B cell (primary cell): Measurements from ENCODE around the gene ACHE. TPM values are rescaled to one million over a fixed set of nuclear protein-coding genes. Genes with fewer than 3 reads are reported as not detected.

Source experiments
- ATAC-seq: fragments of 200-7000 bp; cut with Tn5 transposase; one replicate; pipeline ENCODE4 v1.10.0; 2021; ENCODE audit warnings: low read depth, mild to moderate bottlenecking, moderate number of reproducible peaks, moderate library complexity
- CTCF ChIA-PET: fragments of 350-600 bp; sonication (Branson Sonifier 250); formaldehyde crosslinking; loops from one replicate; lab custom pipeline; 2021; ENCODE audit warnings: antibody characterized with exemption, inconsistent platforms; lab: Charles Lee
- POLR2A ChIA-PET: fragments of 350-600 bp; sonication (Branson Sonifier 250); formaldehyde crosslinking; loops from one replicate; lab custom pipeline; 2021; ENCODE audit warnings: antibody characterized with exemption; lab: Charles Lee
- DNase-seq: peaks from one replicate; pipeline ENCODE4 v3.0.0; 2013
- H2AFZ ChIP-seq: 2 replicates; pipeline ENCODE4 v1.6.1; 2012; ENCODE audit warnings: mild to moderate bottlenecking, low read depth, low read length; ENCODE audit not compliant: insufficient read depth, poor library complexity, severe bottlenecking
- H3K27ac ChIP-seq, 2 donors: 1 replicate in 1 of 2; 2 replicates in 1 of 2; pipeline ENCODE4 v1.5.1; 2012 to 2013; ENCODE audit warnings: low read length in 2 of 2, mild to moderate bottlenecking in 2 of 2, moderate library complexity in 1 of 2
- H3K27me3 ChIP-seq, 4 experiments: fragments of 200-600 bp in 1 of 4; sonication (generic) in 1 of 4; replicated peaks in 1 of 4; 1 replicate in 2 of 4; 2 replicates in 2 of 4; pipeline versions ENCODE4 v1.6.1 to v1.7.0; 2013 to 2016; ENCODE audit warnings: low read length in 3 of 4, mild to moderate bottlenecking in 2 of 4, mixed read lengths in 1 of 4, moderate library complexity in 1 of 4; ENCODE audit not compliant: insufficient read depth in 4 of 4, control insufficient read depth in 3 of 4; ENCODE audit errors: control extremely low read depth in 1 of 4
- H3K36me3 ChIP-seq, 2 experiments: replicated peaks in 1 of 2; 1 replicate in 1 of 2; 2 replicates in 1 of 2; pipeline versions ENCODE4 v1.6.1 to v1.7.1; 2013; ENCODE audit warnings: low read length in 1 of 2; ENCODE audit not compliant: insufficient read depth in 2 of 2, control insufficient read depth in 1 of 2; ENCODE audit errors: control extremely low read depth in 1 of 2, extremely low read depth in 1 of 2
- H3K4me1 ChIP-seq, 2 donors: fragments of 200-600 bp in 1 of 2; sonication (generic) in 1 of 2; 1 replicate in 1 of 2; 2 replicates in 1 of 2; pipeline versions ENCODE4 v1.5.1 to v1.6.1; 2013 to 2017; ENCODE audit warnings: low read length in 2 of 2; ENCODE audit not compliant: control insufficient read depth in 2 of 2, insufficient read depth in 2 of 2
- H3K4me2 ChIP-seq: replicated peaks from 2 replicates; pipeline ENCODE3; 2012; ENCODE audit warnings: mild to moderate bottlenecking, low read depth, low read length; ENCODE audit not compliant: poor library complexity, severe bottlenecking
- H3K4me3 ChIP-seq, 5 experiments: fragments of 200-600 bp in 1 of 5; sonication (generic) in 1 of 5; 1 replicate in 3 of 5; 2 replicates in 2 of 5; pipeline versions ENCODE4 v1.5.1 to v1.7.0; 2011 to 2016; ENCODE audit warnings: low read length in 4 of 5, mild to moderate bottlenecking in 4 of 5, low read depth in 2 of 5, control low read depth in 1 of 5, moderate library complexity in 1 of 5; ENCODE audit not compliant: insufficient read depth in 1 of 5; ENCODE audit errors: control extremely low read depth in 1 of 5, extremely low read depth in 1 of 5
- H3K79me2 ChIP-seq: fragments of 200-600 bp; sonication (generic); one replicate; pipeline ENCODE4 v1.6.0; 2016; ENCODE audit warnings: low read length; ENCODE audit not compliant: control insufficient read depth, insufficient read depth
- H3K9ac ChIP-seq: fragments of 200-600 bp; sonication (generic); 2 replicates; pipeline ENCODE4 v1.6.1; 2017; ENCODE audit warnings: mild to moderate bottlenecking, low read length, moderate library complexity
- H3K9me3 ChIP-seq, 3 donors: one replicate each; pipeline versions ENCODE4 v1.6.1 to v1.7.1; 2013; ENCODE audit warnings: low read length in 2 of 3; ENCODE audit not compliant: control insufficient read depth in 2 of 3, insufficient read depth in 1 of 3; ENCODE audit errors: control extremely low read depth in 1 of 3
- H4K20me1 ChIP-seq: 2 replicates; pipeline ENCODE4 v1.6.0; 2012; ENCODE audit warnings: mild to moderate bottlenecking, low read length; ENCODE audit not compliant: insufficient read depth, control insufficient read depth, poor library complexity, severe bottlenecking
- H3K27ac Mint-ChIP-seq: one replicate; pipeline ENCODE4 v1.8.0; 2021; ENCODE audit warnings: mixed read lengths
- H3K27me3 Mint-ChIP-seq: one replicate; pipeline ENCODE4 v1.8.0; 2021; ENCODE audit warnings: mixed read lengths
- H3K4me1 Mint-ChIP-seq: one replicate; pipeline ENCODE4 v1.8.0; 2021; ENCODE audit warnings: mixed read lengths
- H3K4me3 Mint-ChIP-seq: one replicate; pipeline ENCODE4 v1.8.0; 2021; ENCODE audit warnings: mixed read lengths
- H3K9me3 Mint-ChIP-seq: one replicate; pipeline ENCODE4 v1.8.0; 2022; ENCODE audit warnings: mixed read lengths; ENCODE audit not compliant: insufficient read depth
- EZH2 ChIP-seq: IDR thresholded peaks from 2 replicates; pipeline ENCODE4 v1.6.1; 2012; ENCODE audit warnings: borderline replicate concordance, low read depth, mild to moderate bottlenecking, moderate library complexity, low read length; ENCODE audit not compliant: insufficient read depth, poor library complexity, severe bottlenecking
- WGBS: methylation state at CpG from one replicate; pipeline ENCODE4 v1.1.5; 2013; ENCODE audit warnings: missing lambda C conversion rate; ENCODE audit not compliant: insufficient coverage; 5-methylcytosine and 5-hydroxymethylcytosine counted together
- intact Hi-C: fragments of 100-400 bp; cut with micrococcal nuclease; formaldehyde crosslinking; loops from one replicate; pipeline ENCODE4 v1.10.0; 2022
- polyA plus RNA-seq: library from polyadenylated mRNA; depleted of rRNA; stranded (reverse); fragments of >200 nt; gene quantifications from 2 replicates; pipeline ENCODE4 v1.2.3, GENCODE V29; 2012
- total RNA-seq, 2 donors: library from RNA; stranded (reverse); fragments of 120-200 nt in 1 of 2; gene quantifications; 1 replicate in 1 of 2; 2 replicates in 1 of 2; pipeline versions ENCODE4 v1.2.3 to v1.2.4, GENCODE V29; 2013 to 2022
- TF ChIP-seq, protein P1 (sequence below): fragments of 200-600 bp; IDR thresholded peaks from one replicate; pipeline ENCODE4 v1.8.0; 2022; ENCODE audit warnings: antibody characterized with exemption, mild to moderate bottlenecking

The ACHE gene
- total and polyA plus RNA-seq, 2 donors (not counting 1 experiment from before 2014, with no cell fraction given) = 0.13 to 0.15 TPM

DNA sequence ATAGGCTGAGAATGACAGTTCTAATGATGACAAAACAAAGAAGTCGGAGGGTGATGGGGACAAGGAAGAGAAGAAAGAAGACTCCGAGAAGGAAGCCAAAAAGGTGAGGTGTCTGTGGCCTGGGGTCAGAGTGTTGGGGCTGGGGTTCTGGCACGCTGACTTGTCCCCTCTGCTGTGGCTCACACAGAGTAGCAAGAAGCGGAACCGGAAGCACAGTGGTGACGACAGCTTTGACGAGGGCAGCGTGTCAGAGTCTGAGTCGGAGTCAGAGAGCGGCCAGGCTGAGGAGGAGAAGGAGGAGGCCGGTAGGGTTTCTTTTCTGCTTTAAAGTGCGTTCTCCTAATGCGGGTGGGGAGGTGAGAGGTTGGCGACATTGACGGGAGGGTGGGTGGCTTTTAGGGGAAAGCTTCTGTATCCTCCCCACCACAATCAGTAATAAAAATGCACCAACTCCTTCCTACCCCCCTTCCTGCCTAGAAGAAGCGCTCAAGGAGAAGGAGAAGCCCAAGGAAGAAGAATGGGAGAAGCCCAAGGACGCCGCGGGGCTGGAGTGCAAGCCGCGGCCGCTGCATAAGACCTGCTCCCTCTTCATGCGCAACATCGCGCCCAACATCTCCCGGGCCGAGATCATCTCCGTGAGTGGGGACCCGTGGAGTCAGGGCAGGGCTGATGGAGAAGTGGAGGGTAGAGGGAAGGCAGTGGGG lies 10.8 kb downstream of the ACHE start:
- peaks cover 0 to 78% of the 10 kb centered on the region in 2 experiments for H3K36me3 ChIP-seq
- Mint-ChIP-seq H3K27me3 (no peaks in the 10 kb centered on the region), H3K27ac (no peak overlapping the region), H3K4me1 (peaks cover 44% of the 10 kb centered on the region), H3K9me3 (no peaks in the 10 kb centered on the region), H3K4me3 (no peak overlapping the region)
- CTCF ChIA-PET = interaction anchor here (3.4 to 3.8 kb wide), 2 partner anchors 10 to 33 kb away, joined by 16 to 17 read pairs; partner anchors contain the start of genes SLC12A9 and SRRT
- H3K9ac ChIP-seq = no peak overlapping the region
- H4K20me1 ChIP-seq = peaks cover 56% of the 10 kb centered on the region
- ATAC-seq = no peak
- no peak overlapping the region for H3K4me2 ChIP-seq
- no peak for DNase-seq
- intact Hi-C loops = no loop called here
- no peak overlapping the region for H2AFZ ChIP-seq
- H3K27ac ChIP-seq = no peak overlapping the region
- H3K27me3 ChIP-seq = no peaks in the 10 kb centered on the region
- POLR2A ChIA-PET = interaction anchor here (5.6 kb wide), 1 partner anchor 9 kb away, joined by 84 read pairs; the partner anchor contains the start of gene SRRT
- peaks cover 36% of the 10 kb centered on the region for H3K79me2 ChIP-seq
- H3K4me3 ChIP-seq = no peak overlapping the region
- peaks cover 0 to 16% (median 0%) of the 10 kb centered on the region in 3 donors for H3K9me3 ChIP-seq
- WGBS = 98% methylated on average over 17 of the region's 29 CpGs
- no peak for TF ChIP-seq EZH2
- TF ChIP-seq, protein P1, sequence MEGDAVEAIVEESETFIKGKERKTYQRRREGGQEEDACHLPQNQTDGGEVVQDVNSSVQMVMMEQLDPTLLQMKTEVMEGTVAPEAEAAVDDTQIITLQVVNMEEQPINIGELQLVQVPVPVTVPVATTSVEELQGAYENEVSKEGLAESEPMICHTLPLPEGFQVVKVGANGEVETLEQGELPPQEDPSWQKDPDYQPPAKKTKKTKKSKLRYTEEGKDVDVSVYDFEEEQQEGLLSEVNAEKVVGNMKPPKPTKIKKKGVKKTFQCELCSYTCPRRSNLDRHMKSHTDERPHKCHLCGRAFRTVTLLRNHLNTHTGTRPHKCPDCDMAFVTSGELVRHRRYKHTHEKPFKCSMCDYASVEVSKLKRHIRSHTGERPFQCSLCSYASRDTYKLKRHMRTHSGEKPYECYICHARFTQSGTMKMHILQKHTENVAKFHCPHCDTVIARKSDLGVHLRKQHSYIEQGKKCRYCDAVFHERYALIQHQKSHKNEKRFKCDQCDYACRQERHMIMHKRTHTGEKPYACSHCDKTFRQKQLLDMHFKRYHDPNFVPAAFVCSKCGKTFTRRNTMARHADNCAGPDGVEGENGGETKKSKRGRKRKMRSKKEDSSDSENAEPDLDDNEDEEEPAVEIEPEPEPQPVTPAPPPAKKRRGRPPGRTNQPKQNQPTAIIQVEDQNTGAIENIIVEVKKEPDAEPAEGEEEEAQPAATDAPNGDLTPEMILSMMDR = no peak
- peaks cover 28 to 34% of the 10 kb centered on the region in 2 donors for H3K4me1 ChIP-seq

DNA sequence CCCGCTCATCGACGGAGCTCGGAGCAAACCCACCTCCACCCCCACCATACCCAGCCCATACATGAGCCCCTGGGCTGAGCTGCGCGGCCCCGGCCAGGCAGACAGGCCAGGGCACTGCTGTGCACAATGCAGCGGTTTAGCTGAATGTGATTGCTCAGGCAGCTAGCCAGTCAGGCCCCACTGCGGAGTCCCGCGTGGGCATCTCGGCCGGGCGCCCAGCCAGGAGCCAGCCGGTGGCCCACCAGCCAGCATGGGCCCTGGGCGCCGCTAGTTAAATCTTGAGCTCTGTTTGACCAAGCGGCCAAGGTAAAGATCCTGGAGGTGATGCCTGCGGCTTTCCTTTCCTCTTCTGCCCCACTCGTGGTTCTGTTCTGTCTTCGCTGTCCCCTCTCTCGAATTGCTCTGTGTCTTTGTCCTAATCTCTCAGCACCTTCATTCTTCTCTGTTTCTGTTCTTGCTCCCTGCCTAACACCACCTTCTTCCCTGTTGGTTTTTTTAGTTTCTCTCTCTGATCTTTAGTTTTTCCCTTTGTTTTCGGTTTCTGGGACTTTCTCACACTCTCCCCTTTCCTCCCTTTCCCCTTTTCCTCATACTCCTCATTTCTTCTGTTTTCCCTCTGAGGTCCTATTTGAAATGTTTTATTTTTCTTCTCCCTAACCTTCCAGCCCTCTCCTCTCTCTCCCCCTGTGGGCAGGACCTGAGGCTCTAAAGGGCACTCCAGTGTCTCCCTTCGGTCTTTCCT lies 12.7 kb downstream of the ACHE start:
- Histone ChIP-seq H3K4me1 (peaks cover 16 to 24% of the 10 kb centered on the region in 2 donors), H3K4me3 (no peak overlapping the region), H3K4me2 (no peak overlapping the region), H3K27ac (no peak overlapping the region), H4K20me1 (peaks cover 62% of the 10 kb centered on the region), H3K9ac (no peak overlapping the region), H3K9me3 (peaks cover 0 to 12% (median 0%) of the 10 kb centered on the region in 3 donors), H3K79me2 (peaks cover 42% of the 10 kb centered on the region), H3K27me3 (no peaks in the 10 kb centered on the region), H3K36me3 (peaks cover 0 to 92% of the 10 kb centered on the region in 2 experiments), H2AFZ (no peak overlapping the region)
- DNase-seq = no peak
- POLR2A ChIA-PET = no interaction called here
- WGBS = 97% methylated on average over 24 of the region's 24 CpGs
- Mint-ChIP-seq H3K27me3 (no peaks in the 10 kb centered on the region), H3K9me3 (no peaks in the 10 kb centered on the region), H3K4me1 (peaks cover 45% of the 10 kb centered on the region), H3K27ac (no peak overlapping the region), H3K4me3 (no peak overlapping the region)
- ATAC-seq = no peak
- intact Hi-C loops = no loop called here
- TF ChIP-seq, protein P1 = no peak
- no peak for TF ChIP-seq EZH2
- CTCF ChIA-PET = no interaction called here
